GM12874 (cell line): Measurements from ENCODE around the gene MET.

Experiments used
- TF ChIP-seq, protein P1 (sequence below): IDR thresholded peaks from 2 replicates; pipeline ENCODE4 v1.5.1; 2011; ENCODE audit warnings: low read depth, mild to moderate bottlenecking, control low read depth, low read length, moderate library complexity; ENCODE audit not compliant: insufficient read depth

Gene MET

DNA sequence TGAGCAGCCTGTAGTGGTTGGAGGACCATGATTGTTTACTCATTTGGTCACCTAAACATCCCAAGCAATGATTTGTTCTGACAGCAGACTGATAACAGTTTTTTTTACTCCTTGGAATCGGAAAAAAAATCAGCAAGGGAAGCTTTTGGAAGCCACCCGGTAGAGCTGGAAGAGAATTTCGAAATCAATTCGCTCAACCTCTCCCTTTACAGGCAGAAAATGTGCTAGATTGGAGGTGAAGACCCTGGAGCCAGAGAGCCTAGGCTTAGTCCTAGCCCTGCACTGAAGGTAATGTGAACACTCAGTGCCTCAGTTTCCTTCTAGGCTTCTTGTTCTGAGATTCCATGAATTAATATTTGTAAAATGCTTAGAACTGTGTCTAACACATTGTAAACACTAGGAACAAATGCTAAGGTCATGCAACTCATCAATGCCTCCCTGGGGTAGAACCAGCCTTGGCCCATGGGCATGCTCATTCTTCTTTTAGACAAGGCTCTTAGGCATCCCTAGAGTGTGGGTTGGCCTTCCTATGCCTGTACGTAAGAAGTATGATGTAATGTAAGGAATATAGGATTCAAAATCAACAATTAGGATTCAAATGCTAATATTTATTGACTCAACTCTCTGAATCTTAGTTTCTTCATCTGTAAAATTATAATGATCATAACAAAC is 52.7 kb downstream of the MET start:
- TF ChIP-seq, protein P1, sequence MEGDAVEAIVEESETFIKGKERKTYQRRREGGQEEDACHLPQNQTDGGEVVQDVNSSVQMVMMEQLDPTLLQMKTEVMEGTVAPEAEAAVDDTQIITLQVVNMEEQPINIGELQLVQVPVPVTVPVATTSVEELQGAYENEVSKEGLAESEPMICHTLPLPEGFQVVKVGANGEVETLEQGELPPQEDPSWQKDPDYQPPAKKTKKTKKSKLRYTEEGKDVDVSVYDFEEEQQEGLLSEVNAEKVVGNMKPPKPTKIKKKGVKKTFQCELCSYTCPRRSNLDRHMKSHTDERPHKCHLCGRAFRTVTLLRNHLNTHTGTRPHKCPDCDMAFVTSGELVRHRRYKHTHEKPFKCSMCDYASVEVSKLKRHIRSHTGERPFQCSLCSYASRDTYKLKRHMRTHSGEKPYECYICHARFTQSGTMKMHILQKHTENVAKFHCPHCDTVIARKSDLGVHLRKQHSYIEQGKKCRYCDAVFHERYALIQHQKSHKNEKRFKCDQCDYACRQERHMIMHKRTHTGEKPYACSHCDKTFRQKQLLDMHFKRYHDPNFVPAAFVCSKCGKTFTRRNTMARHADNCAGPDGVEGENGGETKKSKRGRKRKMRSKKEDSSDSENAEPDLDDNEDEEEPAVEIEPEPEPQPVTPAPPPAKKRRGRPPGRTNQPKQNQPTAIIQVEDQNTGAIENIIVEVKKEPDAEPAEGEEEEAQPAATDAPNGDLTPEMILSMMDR, result no peak

DNA sequence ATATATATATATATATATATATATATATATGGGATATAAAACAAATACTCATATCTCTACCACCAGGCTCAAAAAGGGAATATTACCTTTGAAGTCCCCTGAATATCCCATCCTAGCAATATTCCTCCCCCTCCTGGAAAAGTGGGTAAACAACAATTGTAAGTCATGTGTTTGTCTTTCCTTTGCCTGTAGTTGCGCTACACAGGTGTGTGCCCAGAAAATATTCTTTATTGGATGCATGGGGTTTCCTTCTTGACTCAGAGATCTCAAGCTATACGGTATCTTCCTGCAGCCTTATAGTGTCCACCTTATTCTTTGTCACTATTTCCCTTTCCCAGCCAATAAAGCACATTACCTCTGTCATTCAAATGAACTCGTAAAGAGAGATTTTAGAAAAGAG is 54.2 kb downstream of the MET start:
- TF ChIP-seq, protein P1, result no peak

DNA sequence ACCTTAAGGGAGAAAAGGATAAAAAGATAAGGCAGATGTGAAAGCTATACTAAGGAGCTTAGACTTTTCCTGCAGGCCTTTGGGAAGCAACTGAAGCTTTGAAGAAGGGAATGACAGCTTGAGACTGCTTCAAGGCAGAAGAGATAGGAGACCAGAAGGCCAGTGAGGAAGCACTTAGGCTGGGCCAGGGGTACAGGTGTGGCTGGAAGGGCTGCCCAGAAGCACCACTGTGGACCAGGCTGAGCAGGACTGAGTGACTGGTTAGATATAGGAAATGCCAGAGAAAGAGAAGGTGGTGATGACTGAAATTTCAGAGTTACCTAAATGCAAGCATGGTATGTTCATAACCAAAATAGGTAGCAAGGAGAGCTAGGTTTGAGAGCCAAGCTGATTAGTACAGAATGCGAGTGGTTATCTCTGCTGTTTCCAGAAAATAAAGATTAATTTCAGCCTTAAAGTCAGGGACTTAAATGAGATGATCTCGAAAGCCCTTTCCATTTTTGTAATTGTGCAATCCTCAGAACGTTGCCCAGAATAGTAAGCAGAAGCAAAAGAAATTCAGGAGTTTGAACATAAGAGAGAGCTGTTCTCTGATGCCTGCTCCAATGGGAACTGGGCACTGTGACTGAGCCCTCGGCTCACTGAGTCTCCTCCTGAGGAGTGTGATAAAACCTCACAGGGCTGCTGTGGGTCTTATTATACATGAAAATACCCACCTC is 54.9 kb downstream of the MET start:
- TF ChIP-seq, protein P1, result no peak

DNA sequence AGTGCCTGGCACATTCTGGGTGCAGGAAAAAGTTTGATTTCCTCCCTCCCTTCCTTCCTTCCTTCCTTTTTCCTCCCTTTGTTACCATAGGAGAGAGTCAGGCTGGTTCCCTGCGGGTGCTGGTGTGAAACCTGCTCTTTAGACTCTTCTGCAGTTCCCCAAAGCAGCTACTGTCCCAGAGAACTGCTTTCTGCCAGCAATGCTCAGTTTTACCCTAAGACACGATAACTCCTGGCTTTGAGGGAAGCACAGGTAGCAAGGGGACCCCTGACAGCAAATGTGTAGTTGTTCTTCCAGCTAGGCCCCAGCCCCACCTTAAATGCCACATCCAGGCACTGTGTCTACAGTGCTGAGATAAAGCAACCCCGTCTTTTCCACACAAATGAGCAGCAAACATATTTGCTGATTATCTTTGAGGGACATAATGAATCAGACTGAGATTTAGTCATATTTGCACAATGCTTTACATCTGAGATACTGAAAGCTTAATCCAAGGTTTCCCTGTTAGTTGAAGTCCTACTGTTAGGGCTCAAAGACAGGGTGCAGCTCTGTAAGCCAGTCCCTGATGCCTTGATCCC is 55.5 kb downstream of the MET start:
- TF ChIP-seq, protein P1, result no peak

DNA sequence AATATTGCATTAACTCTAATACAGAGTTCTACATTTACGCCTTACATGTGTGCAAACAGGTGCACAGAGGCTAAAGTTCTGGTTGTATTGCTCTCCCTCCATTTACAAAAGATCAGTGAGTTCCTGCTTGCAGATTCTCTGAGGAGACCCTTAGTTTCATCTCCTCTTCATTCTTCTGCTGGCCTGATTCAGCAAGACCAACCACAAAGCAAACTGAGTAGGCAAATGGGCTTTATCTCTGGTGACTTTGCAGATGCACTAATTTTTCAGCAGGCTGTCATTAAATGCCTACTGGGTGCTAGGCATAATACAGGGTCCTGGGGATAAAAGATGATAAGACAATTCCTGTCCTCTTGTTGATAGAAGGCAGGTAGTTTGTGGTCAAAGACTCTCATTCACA is 56.4 kb downstream of the MET start:
- TF ChIP-seq, protein P1, result no peak

DNA sequence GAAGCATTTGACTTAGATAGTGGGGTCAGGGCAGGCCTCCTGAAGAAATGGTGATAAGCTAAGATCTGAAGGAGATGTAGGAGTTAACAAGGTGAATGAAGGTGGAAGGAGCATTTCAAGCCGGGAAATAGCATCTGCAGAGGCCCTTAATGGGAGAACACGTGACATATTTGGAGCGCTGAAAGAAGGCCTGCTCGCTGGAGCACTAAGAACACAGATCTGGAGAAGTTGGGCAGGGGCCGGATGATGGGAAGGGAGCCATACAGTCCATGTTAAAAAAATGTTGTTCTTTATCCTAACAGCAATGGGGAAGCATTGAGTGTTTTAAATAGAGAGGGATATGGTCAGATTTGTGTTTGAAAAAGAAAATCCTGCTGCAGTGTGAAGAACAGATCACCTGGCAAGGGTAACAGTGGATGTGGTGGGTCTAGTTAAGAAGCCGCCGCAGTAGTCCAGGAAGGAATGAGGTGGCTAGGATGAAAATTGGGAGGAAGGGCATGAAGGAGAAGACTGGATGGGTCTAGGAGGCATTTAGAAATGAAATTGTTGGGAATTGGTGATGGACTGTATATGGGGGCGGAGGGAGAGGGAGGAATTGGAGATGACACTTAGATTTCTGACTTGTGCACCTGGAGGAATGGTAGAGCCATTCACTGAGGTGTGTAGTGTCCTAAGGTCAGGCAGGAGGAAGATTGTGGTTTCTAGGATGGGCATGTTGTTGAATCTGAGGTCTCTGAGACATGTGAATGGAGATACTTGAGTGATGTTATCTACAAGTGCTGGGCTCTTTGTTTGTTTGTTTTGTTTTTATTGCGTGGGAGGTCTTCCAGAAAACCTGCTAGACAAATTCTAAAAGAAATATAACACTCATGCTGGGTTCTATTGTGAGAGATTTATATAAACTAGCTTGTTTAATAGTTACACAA is 58.4 kb downstream of the MET start:
- TF ChIP-seq, protein P1, result no peak

DNA sequence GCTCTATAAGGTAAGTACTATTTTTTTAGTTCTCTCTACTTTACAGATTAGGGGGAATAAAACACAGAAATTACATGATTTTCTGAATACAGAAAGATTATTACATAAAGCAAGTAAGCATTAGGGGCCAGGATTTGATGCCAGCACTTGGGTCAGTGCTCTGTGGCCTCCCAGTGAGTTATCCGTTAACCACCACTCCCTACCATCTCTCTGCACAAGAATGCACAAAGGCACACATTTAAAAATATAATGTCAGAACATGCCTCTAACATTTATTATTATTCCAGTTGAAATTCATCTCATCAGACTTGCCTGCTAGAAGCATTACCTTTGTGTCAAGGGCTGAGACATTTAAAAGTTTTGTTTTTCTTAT is 59.0 kb downstream of the MET start:
- TF ChIP-seq, protein P1, result no peak
